ENCODE measurements around the gene BRD2.

BRD2 gene

DNA sequence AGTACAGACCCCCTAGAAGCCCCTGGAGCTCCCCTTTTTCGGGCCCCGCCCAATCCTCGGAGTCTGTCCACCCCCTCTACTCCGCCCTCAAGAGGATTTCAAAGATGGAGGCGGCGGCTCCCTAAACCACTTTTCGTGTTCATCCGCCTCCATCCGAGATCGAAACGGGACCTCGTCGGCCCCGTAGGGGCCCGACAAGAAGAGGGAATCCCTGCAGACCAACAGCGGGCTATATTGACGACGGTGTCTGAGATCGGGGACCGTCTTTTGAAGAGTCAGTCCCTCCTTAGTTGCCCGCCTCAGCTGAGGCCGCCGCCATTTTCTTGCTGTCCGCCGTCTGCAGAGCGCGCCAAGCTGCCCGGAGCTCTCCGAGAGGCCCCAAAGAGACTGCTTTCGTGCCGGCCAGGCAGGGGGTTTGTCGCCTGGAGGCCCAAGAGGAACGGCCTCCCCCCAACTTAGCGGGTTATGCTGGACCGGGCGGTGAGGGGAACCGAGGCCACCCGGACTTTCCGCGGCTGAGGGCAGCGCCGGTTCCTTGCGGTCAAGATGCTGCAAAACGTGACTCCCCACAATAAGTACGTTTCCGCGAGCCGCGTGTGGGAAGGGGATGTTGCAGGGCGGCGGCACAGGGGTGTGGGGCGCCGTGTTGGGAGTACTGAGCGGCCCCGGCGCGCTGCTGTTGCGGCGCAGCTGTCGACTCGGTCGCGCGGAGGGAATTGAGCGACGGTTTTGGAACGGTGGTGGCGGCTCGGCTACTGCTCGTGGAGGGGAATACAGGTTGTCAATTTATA, 4.2 kb downstream of the BRD2 start:
- TF ChIP-seq FOXP2 (optimal IDR thresholded peaks at IDR 0.05; ENCODE audit: borderline replicate concordance, extremely low read depth, extremely low read length, insufficient read depth): no peak
- TF ChIP-seq SIN3A (IDR thresholded peaks at IDR 0.05; ENCODE audit: borderline replicate concordance, insufficient read depth, low read length): no peak
- TF ChIP-seq TAF1 (IDR thresholded peaks at IDR 0.05; ENCODE audit: borderline replicate concordance, insufficient read depth, low read length): peak; percentile 34; the same call in 1 of the 2 replicates

DNA sequence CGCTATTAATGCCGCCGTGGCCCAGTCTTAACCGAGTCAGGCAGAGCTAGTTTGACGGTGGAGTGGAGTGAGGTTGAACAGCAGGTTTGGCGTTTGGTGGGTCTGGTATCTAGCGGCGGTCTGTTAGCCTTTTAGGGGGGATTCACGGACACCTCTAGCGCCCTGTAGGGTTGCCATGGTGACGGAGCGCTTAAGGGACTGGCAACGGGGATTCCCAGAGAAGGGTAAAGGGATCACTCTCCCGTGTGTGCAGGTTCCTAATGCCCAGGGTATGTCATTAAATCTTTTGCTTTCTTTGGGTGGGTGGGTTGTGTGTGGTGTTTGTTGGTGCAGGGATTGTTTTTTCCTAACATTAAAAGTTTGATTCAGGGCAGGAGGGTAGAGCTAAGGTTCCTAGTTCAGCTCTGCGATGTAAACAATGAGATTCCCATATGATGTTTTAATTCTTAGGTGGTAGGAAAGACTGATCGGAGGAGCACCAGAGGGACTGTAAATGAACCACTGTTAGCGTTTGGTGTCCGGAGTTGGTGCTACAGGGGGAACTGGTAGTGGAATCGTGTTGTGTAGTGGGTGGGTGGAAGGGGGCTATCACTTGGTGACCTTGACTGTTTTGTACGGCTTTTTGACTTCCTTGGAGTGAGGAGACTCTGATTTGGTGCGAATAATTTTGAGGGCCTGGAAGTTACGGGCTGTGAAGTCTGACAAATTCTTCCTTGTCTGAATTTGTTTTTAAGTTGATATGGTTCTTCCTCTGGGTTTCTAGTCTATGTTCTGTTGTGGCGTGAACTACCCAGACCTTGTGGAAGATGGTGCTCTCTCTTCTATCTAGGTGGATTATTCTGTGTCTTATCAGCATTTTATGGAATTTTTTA, 5.0 kb downstream of the BRD2 start:
- TF ChIP-seq SIN3A (IDR thresholded peaks at IDR 0.05; ENCODE audit: borderline replicate concordance, insufficient read depth, low read length): no peak; the same call in 1 of the 2 replicates
- TF ChIP-seq POLR2AphosphoS5 (IDR thresholded peaks at IDR 0.05; ENCODE audit: low read depth, low read length): no peak; the same call in 1 of the 2 replicates
- TF ChIP-seq FOXP2 (optimal IDR thresholded peaks at IDR 0.05; ENCODE audit: borderline replicate concordance, extremely low read depth, extremely low read length, insufficient read depth): no peak
- no peak for TF ChIP-seq TAF1 (IDR thresholded peaks at IDR 0.05; ENCODE audit: borderline replicate concordance, insufficient read depth, low read length)
- TF ChIP-seq, protein P1, sequence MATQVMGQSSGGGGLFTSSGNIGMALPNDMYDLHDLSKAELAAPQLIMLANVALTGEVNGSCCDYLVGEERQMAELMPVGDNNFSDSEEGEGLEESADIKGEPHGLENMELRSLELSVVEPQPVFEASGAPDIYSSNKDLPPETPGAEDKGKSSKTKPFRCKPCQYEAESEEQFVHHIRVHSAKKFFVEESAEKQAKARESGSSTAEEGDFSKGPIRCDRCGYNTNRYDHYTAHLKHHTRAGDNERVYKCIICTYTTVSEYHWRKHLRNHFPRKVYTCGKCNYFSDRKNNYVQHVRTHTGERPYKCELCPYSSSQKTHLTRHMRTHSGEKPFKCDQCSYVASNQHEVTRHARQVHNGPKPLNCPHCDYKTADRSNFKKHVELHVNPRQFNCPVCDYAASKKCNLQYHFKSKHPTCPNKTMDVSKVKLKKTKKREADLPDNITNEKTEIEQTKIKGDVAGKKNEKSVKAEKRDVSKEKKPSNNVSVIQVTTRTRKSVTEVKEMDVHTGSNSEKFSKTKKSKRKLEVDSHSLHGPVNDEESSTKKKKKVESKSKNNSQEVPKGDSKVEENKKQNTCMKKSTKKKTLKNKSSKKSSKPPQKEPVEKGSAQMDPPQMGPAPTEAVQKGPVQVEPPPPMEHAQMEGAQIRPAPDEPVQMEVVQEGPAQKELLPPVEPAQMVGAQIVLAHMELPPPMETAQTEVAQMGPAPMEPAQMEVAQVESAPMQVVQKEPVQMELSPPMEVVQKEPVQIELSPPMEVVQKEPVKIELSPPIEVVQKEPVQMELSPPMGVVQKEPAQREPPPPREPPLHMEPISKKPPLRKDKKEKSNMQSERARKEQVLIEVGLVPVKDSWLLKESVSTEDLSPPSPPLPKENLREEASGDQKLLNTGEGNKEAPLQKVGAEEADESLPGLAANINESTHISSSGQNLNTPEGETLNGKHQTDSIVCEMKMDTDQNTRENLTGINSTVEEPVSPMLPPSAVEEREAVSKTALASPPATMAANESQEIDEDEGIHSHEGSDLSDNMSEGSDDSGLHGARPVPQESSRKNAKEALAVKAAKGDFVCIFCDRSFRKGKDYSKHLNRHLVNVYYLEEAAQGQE (IDR thresholded peaks at IDR 0.05; ENCODE audit: insufficient read depth in 1 of 2, low read depth in 2 of 2, low read length in 2 of 2): no peak

DNA sequence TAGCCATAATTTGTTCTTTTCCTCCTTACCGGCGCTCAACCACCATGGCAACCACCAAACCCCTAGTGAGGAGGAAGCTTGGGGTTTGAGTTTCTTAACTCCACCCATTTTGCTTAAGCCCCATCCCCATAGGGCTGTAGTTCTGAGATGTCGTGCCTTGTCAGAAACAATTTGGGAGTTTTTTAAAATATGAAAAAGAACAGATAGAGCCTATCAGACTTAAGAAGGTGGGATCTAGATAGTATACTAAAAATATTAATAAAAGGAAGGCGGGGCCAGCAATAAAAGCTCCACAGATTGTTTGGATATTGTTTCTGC, 5.6 kb downstream of the BRD2 start:
- TF ChIP-seq POLR2AphosphoS5 (IDR thresholded peaks at IDR 0.05; ENCODE audit: low read depth, low read length): no peak
- no peak for TF ChIP-seq FOXP2 (optimal IDR thresholded peaks at IDR 0.05; ENCODE audit: borderline replicate concordance, extremely low read depth, extremely low read length, insufficient read depth)
- TF ChIP-seq TAF1 (IDR thresholded peaks at IDR 0.05; ENCODE audit: borderline replicate concordance, insufficient read depth, low read length): no peak
- TF ChIP-seq, protein P1 (IDR thresholded peaks at IDR 0.05; ENCODE audit: insufficient read depth in 1 of 2, low read depth in 2 of 2, low read length in 2 of 2): no peak
- no peak for TF ChIP-seq SIN3A (IDR thresholded peaks at IDR 0.05; ENCODE audit: borderline replicate concordance, insufficient read depth, low read length)

DNA sequence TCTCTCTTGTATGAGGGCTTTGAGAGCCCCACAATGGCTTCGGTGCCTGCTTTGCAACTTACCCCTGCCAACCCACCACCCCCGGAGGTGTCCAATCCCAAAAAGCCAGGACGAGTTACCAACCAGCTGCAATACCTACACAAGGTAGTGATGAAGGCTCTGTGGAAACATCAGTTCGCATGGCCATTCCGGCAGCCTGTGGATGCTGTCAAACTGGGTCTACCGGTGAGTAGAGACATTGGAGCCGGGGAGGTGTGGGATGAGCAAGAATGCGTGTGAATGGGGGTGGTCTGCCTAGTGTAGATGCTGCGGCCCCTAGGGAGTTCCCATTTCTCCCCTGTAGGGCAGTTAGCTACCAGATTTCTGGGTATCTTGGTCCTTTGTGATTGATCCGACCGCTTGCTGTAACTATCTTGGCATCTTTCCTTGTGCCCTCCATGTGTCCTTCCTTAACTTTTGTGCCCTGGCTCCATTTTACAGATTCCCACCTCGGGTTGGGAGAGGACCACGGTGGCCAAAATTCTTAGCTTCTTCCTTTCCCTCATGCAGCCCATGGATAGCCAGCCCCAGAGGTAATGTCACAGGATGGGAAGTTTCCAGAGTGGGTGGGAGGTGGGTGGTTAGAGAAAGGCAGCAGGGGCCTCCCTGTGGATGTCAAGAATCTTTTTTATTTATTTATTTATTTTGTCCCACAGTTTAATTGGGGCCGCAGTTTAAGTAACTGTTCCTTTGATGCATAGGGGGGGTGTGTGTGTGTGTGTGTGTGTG, 6.3 kb downstream of the BRD2 start:
- TF ChIP-seq SIN3A (IDR thresholded peaks at IDR 0.05; ENCODE audit: borderline replicate concordance, insufficient read depth, low read length) (no peak; the same call in 1 of the 2 replicates), POLR2AphosphoS5 (IDR thresholded peaks at IDR 0.05; ENCODE audit: low read depth, low read length) (peak; percentile 30; the same call in 1 of the 2 replicates)
- TF ChIP-seq, protein P1 (IDR thresholded peaks at IDR 0.05; ENCODE audit: insufficient read depth in 1 of 2, low read depth in 2 of 2, low read length in 2 of 2): no peak

DNA sequence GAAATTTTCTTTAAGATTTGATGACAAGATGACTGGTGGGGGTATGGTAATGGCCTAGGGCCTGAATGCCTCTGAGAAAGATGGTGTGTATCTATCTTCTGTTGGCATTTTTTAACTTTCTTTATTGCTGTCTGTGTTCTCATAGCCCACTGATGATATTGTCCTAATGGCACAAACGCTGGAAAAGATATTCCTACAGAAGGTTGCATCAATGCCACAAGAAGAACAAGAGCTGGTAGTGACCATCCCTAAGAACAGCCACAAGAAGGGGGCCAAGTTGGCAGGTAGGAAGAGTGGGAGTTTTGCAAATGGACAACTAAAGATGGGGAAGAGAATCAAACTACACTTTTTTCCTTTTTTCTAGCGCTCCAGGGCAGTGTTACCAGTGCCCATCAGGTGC, 7.5 kb downstream of the BRD2 start:
- 0 out of 2 replicates have a peak, but pooled peaks have one; percentile 12 for TF ChIP-seq POLR2AphosphoS5 (IDR thresholded peaks at IDR 0.05; ENCODE audit: low read depth, low read length)
- TF ChIP-seq TAF1 (IDR thresholded peaks at IDR 0.05; ENCODE audit: borderline replicate concordance, insufficient read depth, low read length): no peak
